GM12891 (cell line): Measurements from ENCODE around the gene NALCN.

Experiments
- PAX5 ChIP-seq: IDR thresholded peaks from 2 replicates; pipeline ENCODE4 v1.6.1; 2011; ENCODE audit warnings: low read length, moderate library complexity, mild to moderate bottlenecking; ENCODE audit not compliant: insufficient read depth, severe bottlenecking
- POLR2A ChIP-seq: IDR thresholded peaks from 2 replicates; pipeline ENCODE4 v1.6.1; 2011; ENCODE audit warnings: low read depth, low read length, control low read depth
- POLR2AphosphoS5 ChIP-seq: IDR thresholded peaks from 2 replicates; pipeline ENCODE4 v1.6.1; 2011; ENCODE audit warnings: low read depth, low read length, control low read depth
- TAF1 ChIP-seq: IDR thresholded peaks from 2 replicates; pipeline ENCODE4 v1.6.1; 2011; ENCODE audit warnings: low read depth, low read length, control low read depth

DNA sequence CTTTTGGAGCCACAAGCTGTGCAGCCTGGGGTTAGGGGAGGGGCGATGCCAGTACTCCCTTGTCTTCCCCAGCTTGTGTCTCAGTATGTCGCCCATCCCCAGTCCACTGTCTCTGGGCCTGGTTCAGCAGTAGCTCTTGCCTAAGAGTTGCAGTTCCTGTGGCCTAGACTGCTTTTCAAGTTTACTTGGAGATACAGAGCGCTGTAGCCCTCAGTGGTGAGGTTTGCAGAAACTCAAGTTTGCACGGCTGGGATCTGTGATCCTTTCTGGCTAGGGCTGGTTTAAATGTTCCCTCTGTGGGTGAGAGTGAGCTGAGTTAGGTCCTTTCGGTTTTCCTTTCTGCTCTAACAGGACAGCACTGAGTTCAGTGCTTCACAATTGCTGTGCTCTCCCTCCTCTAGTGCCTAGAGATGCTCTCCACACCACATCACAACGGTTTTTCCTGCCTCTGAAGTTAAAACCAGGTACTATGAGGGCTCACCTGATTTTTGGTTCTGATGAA lies 381.1 kb downstream of the NALCN start:
- no peak for TF ChIP-seq PAX5
- TF ChIP-seq TAF1: no peak
- TF ChIP-seq POLR2A: no peak
- no peak for TF ChIP-seq POLR2AphosphoS5
